Stomach (tissue), 9 donors: ENCODE measurements around the gene EMP1. TPM values are rescaled to one million over a fixed set of nuclear protein-coding genes. Genes with fewer than 3 reads are reported as not detected.

ENCODE experiments used
- DNase-seq, 2 donors: peaks; one replicate each; pipeline versions ENCODE4 v3.0.0 to v3.0.0-alpha.2; 2013 to 2019
- H3K27ac ChIP-seq, 5 donors: fragments of 200-600 bp in 4 of 5; sonication (generic) in 4 of 5; one replicate each; pipeline ENCODE4 v1.5.1; 2013 to 2019; ENCODE audit warnings: mild to moderate bottlenecking in 1 of 5, moderate library complexity in 1 of 5
- H3K27me3 ChIP-seq, 3 donors: fragments of 200-600 bp; sonication (generic); one replicate each; pipeline ENCODE4 v1.5.1; 2017 to 2019; ENCODE audit warnings: mixed run types in 1 of 3
- H3K36me3 ChIP-seq, 4 donors: fragments of 200-600 bp; sonication (generic); 1 replicate in 3 of 4; 2 replicates in 1 of 4; pipeline ENCODE4 v1.5.1; 2016 to 2019
- H3K4me1 ChIP-seq, 4 donors: fragments of 200-600 bp; sonication (generic); one replicate each; pipeline ENCODE4 v1.5.1; 2016 to 2019
- H3K4me3 ChIP-seq, 4 donors: fragments of 200-600 bp; sonication (generic) in 3 of 4; one replicate each; pipeline ENCODE4 v1.5.1; 2016 to 2019; ENCODE audit warnings: mild to moderate bottlenecking in 1 of 4
- H3K9me3 ChIP-seq, 4 donors: fragments of 200-600 bp; sonication (generic); one replicate each; pipeline ENCODE4 v1.5.1; 2016 to 2019
- CTCF ChIP-seq, 7 experiments: fragments of 450-650 bp in 4 of 7; fragments of 200-600 bp in 3 of 7; sonication (generic) in 3 of 7; IDR thresholded peaks; one replicate each; pipeline ENCODE4 v1.5.1; 2016 to 2019; ENCODE audit warnings: antibody characterized with exemption in 7 of 7, control low read depth in 2 of 7, mild to moderate bottlenecking in 1 of 7
- EP300 ChIP-seq: sonication (generic); formaldehyde crosslinking; IDR thresholded peaks from one replicate; pipeline ENCODE4 v1.6.1; 2017; ENCODE audit warnings: antibody characterized with exemption
- POLR2A ChIP-seq, 4 donors: fragments of 450-650 bp; IDR thresholded peaks; one replicate each; pipeline ENCODE4 v1.6.1; 2016; ENCODE audit warnings: antibody characterized with exemption in 4 of 4, control low read depth in 2 of 4, mild to moderate bottlenecking in 1 of 4, moderate library complexity in 1 of 4
- POLR2AphosphoS5 ChIP-seq, 3 donors: sonication (generic); formaldehyde crosslinking; IDR thresholded peaks; one replicate each; pipeline ENCODE4 v1.6.1; 2016; ENCODE audit warnings: antibody characterized with exemption in 3 of 3
- WGBS, 5 donors: extraction: QIAGEN DNeasy Blood & Tissue Kit in 3 of 5; methylation state at CpG; one replicate each; pipeline versions ENCODE4 v1.1.5 to v1.1.7; 2013 to 2018; 5-methylcytosine and 5-hydroxymethylcytosine counted together
- intact Hi-C: fragments of 100-400 bp; cut with DNase I; formaldehyde crosslinking; loops from one replicate; pipeline ENCODE4 v1.15.1; 2023; ENCODE audit warnings: low total_unique reads
- polyA plus RNA-seq, 3 donors: library from polyadenylated mRNA; stranded (reverse); fragments of 200-250 nt; gene quantifications; one replicate each; pipeline ENCODE4 v1.2.3, GENCODE V29; 2013
- total RNA-seq, 5 donors: library from RNA; depleted of rRNA; stranded (reverse); fragments of >200 nt; gene quantifications; one replicate each; pipeline versions ENCODE4 v1.1.0 to v1.2.3, GENCODE V29; 2014 to 2016
- donor health status: healthy with polysubstance abuse.
- donor health status: Bipolar disorder and iron deficiency.
- donor health status: healthy.

The EMP1 gene
- total and polyA plus RNA-seq, 8 donors: 6.2 to 209 (median 21.8) TPM

- WGBS, 5 donors: 58 to 67% (median 63%) methylated on average over 6 of the region's 6 CpGs
- no peak for TF ChIP-seq CTCF (IDR thresholded peaks at IDR 0.05)
- no peak for TF ChIP-seq POLR2A (IDR thresholded peaks at IDR 0.05)
- TF ChIP-seq POLR2AphosphoS5 (IDR thresholded peaks at IDR 0.05): no peak
- no peak for TF ChIP-seq EP300
- no peaks in the 10 kb centered on the region for H3K27me3 ChIP-seq
- no peak overlapping the region for H3K4me3 ChIP-seq
- H3K4me1 ChIP-seq: peaks cover 12 to 60% (median 25%) of the 10 kb centered on the region in 4 donors
- no peaks in the 10 kb centered on the region for H3K9me3 ChIP-seq
- DNase-seq: peak in 1 of 2 donors; percentile 43
- intact Hi-C loops: no loop called here
- peak overlapping the region in 3 of 5 donors; percentile 86 to 92 (median 87) for H3K27ac ChIP-seq
- no peaks in the 10 kb centered on the region for H3K36me3 ChIP-seq
Observed at GRCh38 chr12:13194401-13195110, 2.0 kb upstream of the EMP1 start.

DNA sequence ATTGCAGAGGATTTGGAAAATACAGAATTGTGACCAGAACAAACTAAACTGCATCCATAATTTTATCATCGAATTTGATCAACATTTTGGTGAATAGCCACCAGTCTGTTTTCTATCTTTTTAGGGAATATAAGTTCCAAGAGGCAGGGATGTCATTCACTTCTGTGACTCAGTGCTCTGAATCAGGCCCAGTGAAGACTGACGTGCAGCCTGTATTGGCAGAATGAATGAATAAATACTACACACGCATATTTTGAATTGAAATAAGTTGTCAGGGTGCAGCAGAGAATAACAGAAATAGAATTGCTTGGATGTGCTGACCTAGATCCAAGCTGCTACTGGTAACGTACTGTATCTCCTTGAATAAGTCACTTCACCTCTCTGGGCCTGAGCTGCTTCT lies 1.3 kb upstream of the EMP1 start:
- TF ChIP-seq EP300 (no peak), POLR2A (IDR thresholded peaks at IDR 0.05) (no peak), POLR2AphosphoS5 (IDR thresholded peaks at IDR 0.05) (no peak), CTCF (IDR thresholded peaks at IDR 0.05) (no peak)
- Histone ChIP-seq H3K9me3 (no peaks in the 10 kb centered on the region), H3K27ac (peak overlapping the region in 4 of 5 donors; percentile 83 to 92 (median 86)), H3K36me3 (no peaks in the 10 kb centered on the region), H3K27me3 (no peaks in the 10 kb centered on the region), H3K4me1 (peaks cover 12 to 64% (median 25%) of the 10 kb centered on the region in 4 donors), H3K4me3 (no peak overlapping the region)
- no peak for DNase-seq
- intact Hi-C loops: no loop called here
- 69 to 87% (median 86%) methylated on average over 4 of the region's 4 CpGs for WGBS, 5 donors

DNA sequence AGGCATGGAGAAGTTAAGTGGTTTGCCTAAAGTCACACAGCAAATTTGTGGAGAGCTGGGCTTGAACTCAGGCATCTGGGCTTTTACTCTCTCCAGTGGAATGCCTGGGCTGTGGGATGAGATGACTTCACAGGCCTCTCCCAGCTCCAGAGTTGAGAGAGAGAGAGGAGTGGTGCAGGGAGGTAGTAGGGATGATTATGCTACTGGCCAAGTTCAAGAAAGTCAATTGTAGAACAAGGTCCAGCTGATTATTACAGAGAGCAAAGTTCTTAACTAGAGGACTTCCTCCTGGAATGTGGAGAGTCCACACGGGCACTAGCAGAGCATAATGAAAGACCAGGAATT lies 769 bp upstream of the EMP1 start:
- WGBS, 5 donors: 0 to 11% (median 7%) methylated on average over 1 of the region's 1 CpG
- Histone ChIP-seq H3K27me3 (no peaks in the 10 kb centered on the region), H3K4me1 (peaks cover 12 to 69% (median 25%) of the 10 kb centered on the region in 4 donors), H3K9me3 (no peaks in the 10 kb centered on the region), H3K4me3 (no peak overlapping the region), H3K27ac (peak overlapping the region; percentile 83 to 92 (median 86)), H3K36me3 (no peaks in the 10 kb centered on the region)
- no peak for TF ChIP-seq POLR2AphosphoS5 (IDR thresholded peaks at IDR 0.05)
- no peak for TF ChIP-seq CTCF (IDR thresholded peaks at IDR 0.05)
- intact Hi-C loops: no loop called here
- DNase-seq: peak in 1 of 2 donors; percentile 74

GRCh38 chr12:13197032-13197431 lies 506 bp downstream of the EMP1 start:
- intact Hi-C loops: no loop called here
- no peak for DNase-seq
- WGBS, 5 donors: 30 to 58% (median 54%) methylated on average over 7 of the region's 7 CpGs
- TF ChIP-seq POLR2A (IDR thresholded peaks at IDR 0.05) (no peak), POLR2AphosphoS5 (IDR thresholded peaks at IDR 0.05) (no peak), CTCF (IDR thresholded peaks at IDR 0.05) (no peak)
- peak overlapping the region; percentile 83 to 92 (median 86) for H3K27ac ChIP-seq
- H3K4me3 ChIP-seq: peak overlapping the region; percentile 37 to 49 (median 43)
- peaks cover 12 to 69% (median 25%) of the 10 kb centered on the region in 4 donors for H3K4me1 ChIP-seq
- no peaks in the 10 kb centered on the region for H3K9me3 ChIP-seq
- no peaks in the 10 kb centered on the region for H3K36me3 ChIP-seq
- H3K27me3 ChIP-seq: no peaks in the 10 kb centered on the region
